GM23338 (cell line): ENCODE results near the gene BRI3. TPM values are rescaled to one million over a fixed set of nuclear protein-coding genes. Genes with fewer than 3 reads are reported as not detected.

Experiments
- ATAC-seq: fragments of 200-7000 bp; cut with Tn5 transposase; 3 replicates; pipeline ENCODE4 v1.9.1; 2020
- DNase-seq: peaks from one replicate; pipeline ENCODE4 v3.0.0-alpha.2; 2015; ENCODE audit warnings: low spot score
- H2AFZ ChIP-seq: fragments of 200-600 bp; sonication (generic); 2 replicates; pipeline ENCODE4 v1.8.0; 2016; ENCODE audit warnings: antibody characterized with exemption, mild to moderate bottlenecking, moderate library complexity
- H3F3A ChIP-seq: fragments of 200-600 bp; sonication (generic); replicated peaks from 2 replicates; pipeline ENCODE4 v1.8.0; 2017; ENCODE audit warnings: antibody characterized with exemption, mixed run types, low read depth
- H3K27ac ChIP-seq: fragments of 200-600 bp; sonication (generic); 2 replicates; pipeline ENCODE4 v1.6.1; 2016; ENCODE audit warnings: low read depth
- H3K27me3 ChIP-seq: fragments of 200-600 bp; sonication (generic); 2 replicates; pipeline ENCODE4 v1.8.0; 2016; ENCODE audit warnings: mild to moderate bottlenecking, mixed run types, moderate library complexity; ENCODE audit not compliant: insufficient read depth
- H3K36me3 ChIP-seq: fragments of 200-600 bp; sonication (generic); 2 replicates; pipeline ENCODE4 v1.8.0; 2016; ENCODE audit warnings: mild to moderate bottlenecking; ENCODE audit not compliant: insufficient read depth
- H3K4me1 ChIP-seq: fragments of 200-600 bp; sonication (generic); 2 replicates; pipeline ENCODE4 v1.8.0; 2016; ENCODE audit warnings: mild to moderate bottlenecking, moderate library complexity; ENCODE audit not compliant: insufficient read depth
- H3K4me2 ChIP-seq: fragments of 200-600 bp; sonication (generic); 2 replicates; pipeline ENCODE4 v1.7.1; 2017; ENCODE audit warnings: mixed run types
- H3K4me3 ChIP-seq: fragments of 200-600 bp; sonication (generic); 2 replicates; pipeline ENCODE4 v1.6.1; 2016; ENCODE audit warnings: mixed run types
- H3K79me2 ChIP-seq: fragments of 200-600 bp; sonication (generic); replicated peaks from 2 replicates; pipeline ENCODE4 v1.8.0; 2017; ENCODE audit warnings: mild to moderate bottlenecking; ENCODE audit not compliant: insufficient read depth
- H3K9me2 ChIP-seq: fragments of 200-600 bp; sonication (generic); 2 replicates; pipeline ENCODE4 v1.8.0; 2017; ENCODE audit not compliant: insufficient read depth
- H4K20me1 ChIP-seq: fragments of 200-600 bp; sonication (generic); replicated peaks from 2 replicates; pipeline ENCODE4 v1.8.0; 2017; ENCODE audit warnings: mild to moderate bottlenecking; ENCODE audit not compliant: insufficient read depth
- H3K27ac Mint-ChIP-seq: 2 replicates; pipeline ENCODE4 v1.8.0; 2020; ENCODE audit warnings: inconsistent platforms, mild to moderate bottlenecking, moderate library complexity, mixed read lengths
- H3K27me3 Mint-ChIP-seq: 3 replicates; pipeline ENCODE4 v1.8.0; 2022; ENCODE audit warnings: low read depth, mild to moderate bottlenecking, moderate library complexity, mixed read lengths, inconsistent platforms; ENCODE audit not compliant: insufficient read depth, poor library complexity
- H3K36me3 Mint-ChIP-seq: 3 replicates; pipeline ENCODE4 v1.8.0; 2021; ENCODE audit warnings: low read depth, mild to moderate bottlenecking, inconsistent platforms, moderate library complexity, mixed read lengths
- H3K4me1 Mint-ChIP-seq: 3 replicates; pipeline ENCODE4 v1.8.0; 2020; ENCODE audit warnings: mild to moderate bottlenecking, inconsistent platforms, mixed read lengths
- H3K4me3 Mint-ChIP-seq: 3 replicates; pipeline ENCODE4 v1.8.0; 2021; ENCODE audit warnings: moderate library complexity, mild to moderate bottlenecking, inconsistent platforms, mixed read lengths
- H3K9me3 Mint-ChIP-seq: 3 replicates; pipeline ENCODE4 v1.8.0; 2020; ENCODE audit warnings: moderate library complexity, mild to moderate bottlenecking, inconsistent platforms, mixed read lengths
- CREB1 ChIP-seq: fragments of 250-450 bp; sonication (Bioruptor Pico); IDR thresholded peaks from 2 replicates; pipeline ENCODE4 v1.5.0; 2020; ENCODE audit warnings: low read depth, mild to moderate bottlenecking, moderate library complexity
- EZH2 ChIP-seq: fragments of 200-600 bp; sonication (generic); IDR thresholded peaks from one replicate; pipeline ENCODE4 v1.8.0; 2017; ENCODE audit warnings: antibody characterized with exemption, mild to moderate bottlenecking, low read depth; ENCODE audit not compliant: unreplicated experiment
- EZH2phosphoT487 ChIP-seq: fragments of 200-600 bp; sonication (generic); IDR thresholded peaks from one replicate; pipeline ENCODE4 v1.8.1; 2018; ENCODE audit warnings: antibody characterized with exemption; ENCODE audit not compliant: unreplicated experiment
- JUNB ChIP-seq: IDR thresholded peaks from one replicate; pipeline ENCODE4 v1.6.1; 2016; ENCODE audit warnings: antibody characterized with exemption; ENCODE audit not compliant: unreplicated experiment
- NANOG ChIP-seq: IDR thresholded peaks from 2 replicates; pipeline ENCODE4 v1.6.1; 2016; ENCODE audit warnings: antibody characterized with exemption, borderline replicate concordance
- POLR2AphosphoS5 ChIP-seq: IDR thresholded peaks from 2 replicates; pipeline ENCODE4 v1.6.1; 2016; ENCODE audit warnings: antibody characterized with exemption, low read depth
- STAT1 ChIP-seq: IDR thresholded peaks from one replicate; pipeline ENCODE4 v1.6.1; 2016; ENCODE audit warnings: antibody characterized with exemption; ENCODE audit not compliant: unreplicated experiment
- ZNF331 ChIP-seq: fragments of 250-450 bp; sonication (Bioruptor Pico); IDR thresholded peaks from 2 replicates; pipeline ENCODE4 v1.5.0; 2020; ENCODE audit warnings: low read depth, mild to moderate bottlenecking, moderate library complexity
- polyA plus RNA-seq: library from polyadenylated mRNA; unstranded; fragments of >200 nt; fragmentation: Nextera tagmentation; extraction: Ambion mirVana; gene quantifications from 2 replicates; pipeline ENCODE4 v1.2.1, GENCODE V29; 2016
- total RNA-seq: library from RNA; depleted of rRNA; stranded (reverse); fragments of >200 nt; shearing (Covaris generic); gene quantifications from 2 replicates; pipeline ENCODE4 v1.2.3, GENCODE V29; 2014
- TF ChIP-seq, protein P1 (sequence below): fragments of 250-450 bp; sonication (Bioruptor Pico); IDR thresholded peaks from 2 replicates; pipeline ENCODE4 v1.5.0; 2020; ENCODE audit warnings: mild to moderate bottlenecking, moderate library complexity
- TF ChIP-seq, protein P2 (sequence below): IDR thresholded peaks from 2 replicates; pipeline ENCODE4 v1.6.1; 2016; ENCODE audit warnings: antibody characterized with exemption
- TF ChIP-seq, protein P3 (sequence below), 2 experiments: fragments of 200-600 bp in 1 of 2; sonication (generic) in 1 of 2; conservative IDR thresholded peaks; 2 replicates each; pipeline versions ENCODE4 v1.5.1 to v1.6.1; 2016 to 2017; ENCODE audit warnings: antibody characterized with exemption in 2 of 2, low read depth in 2 of 2, mild to moderate bottlenecking in 2 of 2, moderate library complexity in 1 of 2

The BRI3 gene
- total and polyA plus RNA-seq, 2 experiments from 2014 or later = 21.7 to 66.1 TPM

DNA sequence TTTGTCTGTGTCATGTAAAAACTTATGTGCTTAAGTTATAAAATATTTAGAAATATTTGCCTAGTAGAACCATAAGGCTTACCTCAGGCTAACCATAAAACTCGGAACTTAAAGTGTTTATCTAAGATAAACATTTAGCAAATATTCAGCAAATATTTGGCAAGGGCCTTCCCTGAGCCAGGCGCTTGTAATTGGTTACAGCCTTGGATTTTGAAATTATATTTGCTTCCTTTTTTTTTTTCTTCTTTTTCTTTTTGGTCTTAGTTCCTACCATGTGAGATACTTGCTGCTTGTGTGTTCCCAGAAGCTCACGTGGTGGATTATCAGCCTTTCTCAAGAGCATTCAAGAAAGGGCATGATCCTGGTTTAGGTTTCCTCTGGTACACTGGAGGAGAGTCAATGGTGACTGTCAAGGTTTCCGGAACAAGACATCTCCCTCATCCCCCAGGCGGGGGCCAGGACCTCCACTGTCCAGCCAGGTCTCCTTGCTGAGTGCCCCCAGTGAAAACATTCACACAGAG is 5.2 kb upstream of the BRI3 start:
- Histone ChIP-seq H3K79me2 (no peaks in the 10 kb centered on the region), H3K4me3 (no peak overlapping the region), H3K4me2 (no peak overlapping the region), H3K9me2 (no peaks in the 10 kb centered on the region), H2AFZ (no peak overlapping the region), H4K20me1 (no peaks in the 10 kb centered on the region), H3K27me3 (no peaks in the 10 kb centered on the region), H3K4me1 (no peaks in the 10 kb centered on the region), H3K36me3 (no peaks in the 10 kb centered on the region), H3K27ac (no peak overlapping the region), H3F3A (0 out of 2 replicates have a peak, but pooled peaks cover 4% of the 10 kb centered on the region)
- Mint-ChIP-seq H3K27me3 (peaks cover 14% of the 10 kb centered on the region), H3K4me1 (peaks cover 9% of the 10 kb centered on the region; the same call in 2 of the 3 replicates), H3K9me3 (no peaks in the 10 kb centered on the region), H3K4me3 (no peak overlapping the region), H3K36me3 (no peaks in the 10 kb centered on the region), H3K27ac (no peak overlapping the region)
- DNase-seq = no peak
- TF ChIP-seq EZH2phosphoT487 (no peak), NANOG (no peak), CREB1 (CRISPR knock-in tag) (no peak), ZNF331 (CRISPR knock-in tag) (no peak), POLR2AphosphoS5 (no peak), JUNB (no peak), STAT1 (no peak), EZH2 (no peak)
- TF ChIP-seq, protein P1, sequence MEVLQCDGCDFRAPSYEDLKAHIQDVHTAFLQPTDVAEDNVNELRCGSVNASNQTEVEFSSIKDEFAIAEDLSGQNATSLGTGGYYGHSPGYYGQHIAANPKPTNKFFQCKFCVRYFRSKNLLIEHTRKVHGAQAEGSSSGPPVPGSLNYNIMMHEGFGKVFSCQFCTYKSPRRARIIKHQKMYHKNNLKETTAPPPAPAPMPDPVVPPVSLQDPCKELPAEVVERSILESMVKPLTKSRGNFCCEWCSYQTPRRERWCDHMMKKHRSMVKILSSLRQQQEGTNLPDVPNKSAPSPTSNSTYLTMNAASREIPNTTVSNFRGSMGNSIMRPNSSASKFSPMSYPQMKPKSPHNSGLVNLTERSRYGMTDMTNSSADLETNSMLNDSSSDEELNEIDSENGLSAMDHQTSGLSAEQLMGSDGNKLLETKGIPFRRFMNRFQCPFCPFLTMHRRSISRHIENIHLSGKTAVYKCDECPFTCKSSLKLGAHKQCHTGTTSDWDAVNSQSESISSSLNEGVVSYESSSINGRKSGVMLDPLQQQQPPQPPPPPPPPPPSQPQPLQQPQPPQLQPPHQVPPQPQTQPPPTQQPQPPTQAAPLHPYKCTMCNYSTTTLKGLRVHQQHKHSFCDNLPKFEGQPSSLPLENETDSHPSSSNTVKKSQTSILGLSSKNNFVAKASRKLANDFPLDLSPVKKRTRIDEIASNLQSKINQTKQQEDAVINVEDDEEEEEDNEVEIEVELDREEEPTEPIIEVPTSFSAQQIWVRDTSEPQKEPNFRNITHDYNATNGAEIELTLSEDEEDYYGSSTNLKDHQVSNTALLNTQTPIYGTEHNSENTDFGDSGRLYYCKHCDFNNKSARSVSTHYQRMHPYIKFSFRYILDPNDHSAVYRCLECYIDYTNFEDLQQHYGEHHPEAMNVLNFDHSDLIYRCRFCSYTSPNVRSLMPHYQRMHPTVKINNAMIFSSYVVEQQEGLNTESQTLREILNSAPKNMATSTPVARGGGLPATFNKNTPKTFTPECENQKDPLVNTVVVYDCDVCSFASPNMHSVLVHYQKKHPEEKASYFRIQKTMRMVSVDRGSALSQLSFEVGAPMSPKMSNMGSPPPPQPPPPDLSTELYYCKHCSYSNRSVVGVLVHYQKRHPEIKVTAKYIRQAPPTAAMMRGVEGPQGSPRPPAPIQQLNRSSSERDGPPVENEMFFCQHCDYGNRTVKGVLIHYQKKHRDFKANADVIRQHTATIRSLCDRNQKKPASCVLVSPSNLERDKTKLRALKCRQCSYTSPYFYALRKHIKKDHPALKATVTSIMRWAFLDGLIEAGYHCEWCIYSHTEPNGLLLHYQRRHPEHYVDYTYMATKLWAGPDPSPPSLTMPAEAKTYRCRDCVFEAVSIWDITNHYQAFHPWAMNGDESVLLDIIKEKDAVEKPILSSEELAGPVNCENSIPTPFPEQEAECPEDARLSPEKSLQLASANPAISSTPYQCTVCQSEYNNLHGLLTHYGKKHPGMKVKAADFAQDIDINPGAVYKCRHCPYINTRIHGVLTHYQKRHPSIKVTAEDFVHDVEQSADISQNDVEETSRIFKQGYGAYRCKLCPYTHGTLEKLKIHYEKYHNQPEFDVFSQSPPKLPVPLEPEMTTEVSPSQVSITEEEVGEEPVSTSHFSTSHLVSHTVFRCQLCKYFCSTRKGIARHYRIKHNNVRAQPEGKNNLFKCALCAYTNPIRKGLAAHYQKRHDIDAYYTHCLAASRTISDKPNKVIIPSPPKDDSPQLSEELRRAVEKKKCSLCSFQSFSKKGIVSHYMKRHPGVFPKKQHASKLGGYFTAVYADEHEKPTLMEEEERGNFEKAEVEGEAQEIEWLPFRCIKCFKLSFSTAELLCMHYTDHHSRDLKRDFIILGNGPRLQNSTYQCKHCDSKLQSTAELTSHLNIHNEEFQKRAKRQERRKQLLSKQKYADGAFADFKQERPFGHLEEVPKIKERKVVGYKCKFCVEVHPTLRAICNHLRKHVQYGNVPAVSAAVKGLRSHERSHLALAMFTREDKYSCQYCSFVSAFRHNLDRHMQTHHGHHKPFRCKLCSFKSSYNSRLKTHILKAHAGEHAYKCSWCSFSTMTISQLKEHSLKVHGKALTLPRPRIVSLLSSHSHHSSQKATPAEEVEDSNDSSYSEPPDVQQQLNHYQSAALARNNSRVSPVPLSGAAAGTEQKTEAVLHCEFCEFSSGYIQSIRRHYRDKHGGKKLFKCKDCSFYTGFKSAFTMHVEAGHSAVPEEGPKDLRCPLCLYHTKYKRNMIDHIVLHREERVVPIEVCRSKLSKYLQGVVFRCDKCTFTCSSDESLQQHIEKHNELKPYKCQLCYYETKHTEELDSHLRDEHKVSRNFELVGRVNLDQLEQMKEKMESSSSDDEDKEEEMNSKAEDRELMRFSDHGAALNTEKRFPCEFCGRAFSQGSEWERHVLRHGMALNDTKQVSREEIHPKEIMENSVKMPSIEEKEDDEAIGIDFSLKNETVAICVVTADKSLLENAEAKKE = no peak
- TF ChIP-seq, protein P2, sequence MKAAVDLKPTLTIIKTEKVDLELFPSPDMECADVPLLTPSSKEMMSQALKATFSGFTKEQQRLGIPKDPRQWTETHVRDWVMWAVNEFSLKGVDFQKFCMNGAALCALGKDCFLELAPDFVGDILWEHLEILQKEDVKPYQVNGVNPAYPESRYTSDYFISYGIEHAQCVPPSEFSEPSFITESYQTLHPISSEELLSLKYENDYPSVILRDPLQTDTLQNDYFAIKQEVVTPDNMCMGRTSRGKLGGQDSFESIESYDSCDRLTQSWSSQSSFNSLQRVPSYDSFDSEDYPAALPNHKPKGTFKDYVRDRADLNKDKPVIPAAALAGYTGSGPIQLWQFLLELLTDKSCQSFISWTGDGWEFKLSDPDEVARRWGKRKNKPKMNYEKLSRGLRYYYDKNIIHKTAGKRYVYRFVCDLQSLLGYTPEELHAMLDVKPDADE = no peak
- TF ChIP-seq, protein P3, sequence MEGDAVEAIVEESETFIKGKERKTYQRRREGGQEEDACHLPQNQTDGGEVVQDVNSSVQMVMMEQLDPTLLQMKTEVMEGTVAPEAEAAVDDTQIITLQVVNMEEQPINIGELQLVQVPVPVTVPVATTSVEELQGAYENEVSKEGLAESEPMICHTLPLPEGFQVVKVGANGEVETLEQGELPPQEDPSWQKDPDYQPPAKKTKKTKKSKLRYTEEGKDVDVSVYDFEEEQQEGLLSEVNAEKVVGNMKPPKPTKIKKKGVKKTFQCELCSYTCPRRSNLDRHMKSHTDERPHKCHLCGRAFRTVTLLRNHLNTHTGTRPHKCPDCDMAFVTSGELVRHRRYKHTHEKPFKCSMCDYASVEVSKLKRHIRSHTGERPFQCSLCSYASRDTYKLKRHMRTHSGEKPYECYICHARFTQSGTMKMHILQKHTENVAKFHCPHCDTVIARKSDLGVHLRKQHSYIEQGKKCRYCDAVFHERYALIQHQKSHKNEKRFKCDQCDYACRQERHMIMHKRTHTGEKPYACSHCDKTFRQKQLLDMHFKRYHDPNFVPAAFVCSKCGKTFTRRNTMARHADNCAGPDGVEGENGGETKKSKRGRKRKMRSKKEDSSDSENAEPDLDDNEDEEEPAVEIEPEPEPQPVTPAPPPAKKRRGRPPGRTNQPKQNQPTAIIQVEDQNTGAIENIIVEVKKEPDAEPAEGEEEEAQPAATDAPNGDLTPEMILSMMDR (conservative IDR thresholded peaks at IDR 0.05; ENCODE audit: low read depth in 2 of 2) = no peak
- no peak for ATAC-seq
